GM21619 (cell line): Measurements from ENCODE around the gene CA5B.
"Not testable (repeated sequence)": the region's sequence is repeated elsewhere in the genome, so short reads cannot be mapped to it uniquely, and the experiment has no call there.

ENCODE experiments used
- ATAC-seq: cut with Tn5 transposase; IDR thresholded peaks from one replicate; pipeline ENCODE4 v1.9.1; 2021; ENCODE audit not compliant: unreplicated experiment

CA5B gene, protein sequence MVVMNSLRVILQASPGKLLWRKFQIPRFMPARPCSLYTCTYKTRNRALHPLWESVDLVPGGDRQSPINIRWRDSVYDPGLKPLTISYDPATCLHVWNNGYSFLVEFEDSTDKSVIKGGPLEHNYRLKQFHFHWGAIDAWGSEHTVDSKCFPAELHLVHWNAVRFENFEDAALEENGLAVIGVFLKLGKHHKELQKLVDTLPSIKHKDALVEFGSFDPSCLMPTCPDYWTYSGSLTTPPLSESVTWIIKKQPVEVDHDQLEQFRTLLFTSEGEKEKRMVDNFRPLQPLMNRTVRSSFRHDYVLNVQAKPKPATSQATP

DNA sequence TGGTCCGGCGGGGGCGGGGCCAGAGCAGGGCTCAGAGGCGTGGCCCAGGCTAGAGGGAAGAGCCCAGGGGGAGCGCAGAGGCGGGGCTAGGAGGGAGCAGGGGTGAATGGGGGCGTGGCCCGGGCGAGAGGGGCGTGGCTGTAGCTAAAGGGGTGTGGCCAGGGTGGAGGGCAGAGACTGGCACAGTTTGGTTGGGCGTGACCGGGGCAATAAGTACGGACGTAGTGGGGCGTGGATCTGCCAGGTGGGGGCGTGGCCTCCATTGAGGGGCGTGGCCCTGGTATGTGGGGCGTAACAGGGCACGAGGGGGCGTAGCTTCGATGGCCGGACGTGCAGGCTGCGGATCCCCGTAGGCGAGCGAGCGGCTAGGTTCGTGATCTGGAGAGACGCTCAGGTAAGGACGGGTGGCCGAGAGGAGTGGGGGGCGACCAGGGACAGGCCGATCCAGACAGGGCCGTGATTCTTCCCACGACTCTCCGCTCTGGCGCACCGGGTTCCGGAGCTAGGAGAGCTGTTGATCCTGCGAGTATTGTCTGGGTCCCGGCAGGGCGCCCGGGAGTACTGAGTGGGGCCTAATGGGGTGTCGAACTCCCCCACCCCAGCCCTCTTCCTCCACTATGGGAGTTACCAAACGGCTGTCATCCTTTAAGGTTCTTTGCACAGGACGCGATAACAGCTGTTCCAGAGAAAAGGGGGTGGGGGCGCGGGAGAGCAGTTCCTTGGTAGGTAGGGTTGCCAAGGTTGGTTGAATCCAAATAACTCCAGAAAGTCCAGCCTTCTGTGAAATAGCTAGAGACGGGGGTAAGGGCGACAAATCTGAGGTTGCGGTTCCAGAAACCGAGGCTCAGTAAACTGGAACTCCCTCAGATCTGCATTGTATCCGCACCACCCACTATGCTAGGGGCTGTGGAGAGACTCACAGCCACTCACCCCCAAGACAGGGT is at the start of gene CA5B:
CA5B (plus strand) TSS at position 312 of the 944 bp plus-strand sequence. CDS start 11,754 bp downstream, outside the sequence.
- ATAC-seq = peak; percentile 90

GRCh38 chrX:15694941-15695451 is 43.1 kb upstream of the CA5B start:
- no peak for ATAC-seq

DNA sequence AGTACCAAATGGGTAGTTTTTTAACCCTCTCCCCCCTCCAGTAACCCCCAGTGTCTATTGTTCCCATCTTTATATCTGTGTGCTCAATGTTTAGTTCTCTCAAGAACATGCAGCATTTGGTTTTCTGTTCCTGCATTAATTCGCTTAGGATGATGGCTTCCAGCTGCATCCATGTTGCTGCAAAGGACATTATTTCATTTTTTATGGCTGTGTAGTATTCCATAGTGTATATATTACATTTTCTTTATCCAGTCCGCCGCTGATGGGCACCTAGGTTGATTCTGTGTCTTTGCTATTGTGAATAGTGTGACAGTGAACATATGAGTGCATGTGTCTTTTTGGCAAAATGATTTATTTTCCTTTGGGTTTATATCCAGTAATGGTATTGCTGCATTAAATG is 41.6 kb upstream of the CA5B start:
- ATAC-seq = no peak

DNA sequence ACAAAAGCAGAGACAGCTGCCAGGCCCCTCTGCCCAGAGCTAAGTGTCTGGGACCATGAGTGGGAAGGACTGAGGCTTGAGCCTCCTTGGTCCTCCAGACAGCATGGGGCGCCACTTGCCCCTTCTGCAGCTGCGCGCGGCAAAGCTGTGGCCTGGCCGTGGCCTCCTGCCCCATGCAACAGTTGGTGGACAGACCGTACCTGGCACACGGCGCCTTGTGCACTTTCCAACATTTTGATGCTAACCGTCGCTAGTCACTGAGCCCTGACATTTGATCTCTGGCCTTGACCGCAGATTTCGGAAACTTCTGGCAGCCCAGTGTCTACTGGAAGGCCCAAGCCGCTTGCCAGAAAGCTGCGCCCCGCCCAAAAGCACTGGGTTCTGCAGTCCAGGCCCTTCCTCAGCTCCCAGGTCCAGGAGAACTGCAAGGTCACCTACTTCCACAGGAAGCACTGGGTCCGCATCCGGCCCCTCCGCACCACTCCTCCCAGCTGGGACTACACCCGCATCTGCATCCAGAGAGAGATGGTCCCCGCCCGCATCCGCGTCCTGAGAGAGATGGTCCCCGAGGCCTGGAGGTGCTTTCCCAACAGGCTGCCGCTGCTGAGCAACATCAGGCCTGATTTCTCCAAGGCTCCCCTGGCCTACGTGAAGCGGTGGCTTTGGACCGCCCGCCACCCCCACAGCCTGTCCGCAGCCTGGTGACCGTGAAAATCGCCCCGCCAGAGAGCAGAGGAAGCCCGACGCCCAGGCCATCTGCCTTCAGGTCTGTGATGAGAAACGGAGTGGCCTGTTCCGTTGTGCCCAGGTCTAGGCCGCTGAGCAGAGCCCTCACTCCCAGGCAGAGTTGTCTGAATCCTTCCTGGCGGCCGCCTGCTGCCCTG is 35.3 kb upstream of the CA5B start:
- no peak for ATAC-seq

DNA sequence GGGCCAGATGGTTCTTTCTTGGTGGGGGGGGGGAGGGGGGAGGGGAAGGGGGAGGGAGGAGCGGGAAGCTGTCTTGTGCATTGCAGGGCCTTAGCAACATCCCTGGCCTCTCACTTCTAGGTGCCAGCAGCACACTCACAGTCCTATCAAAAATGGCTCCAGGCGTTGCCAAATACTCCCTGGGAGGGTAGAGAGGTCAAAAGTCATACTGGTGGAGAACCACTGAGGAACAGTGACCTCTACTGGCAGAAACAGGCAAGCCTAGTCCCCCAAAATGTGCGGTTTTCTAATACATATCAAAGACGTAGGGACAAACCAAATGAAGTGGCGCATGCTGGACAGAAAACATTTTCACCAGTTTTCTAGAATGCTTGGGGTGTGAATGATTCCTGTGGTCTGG is 34.3 kb upstream of the CA5B start:
- ATAC-seq = not testable (repeated sequence)

GRCh38 chrX:15704273-15704672 is 33.8 kb upstream of the CA5B start:
- ATAC-seq = not testable (repeated sequence)

- no peak for ATAC-seq
Observed at GRCh38 chrX:15714529-15714928, 23.5 kb upstream of the CA5B start.

GRCh38 chrX:15718283-15718970 is 19.6 kb upstream of the CA5B start:
- no peak for ATAC-seq

GRCh38 chrX:15719324-15719968 is 18.6 kb upstream of the CA5B start:
- ATAC-seq = no peak

- ATAC-seq = no peak
Observed at GRCh38 chrX:15721911-15722310, 16.2 kb upstream of the CA5B start.

DNA sequence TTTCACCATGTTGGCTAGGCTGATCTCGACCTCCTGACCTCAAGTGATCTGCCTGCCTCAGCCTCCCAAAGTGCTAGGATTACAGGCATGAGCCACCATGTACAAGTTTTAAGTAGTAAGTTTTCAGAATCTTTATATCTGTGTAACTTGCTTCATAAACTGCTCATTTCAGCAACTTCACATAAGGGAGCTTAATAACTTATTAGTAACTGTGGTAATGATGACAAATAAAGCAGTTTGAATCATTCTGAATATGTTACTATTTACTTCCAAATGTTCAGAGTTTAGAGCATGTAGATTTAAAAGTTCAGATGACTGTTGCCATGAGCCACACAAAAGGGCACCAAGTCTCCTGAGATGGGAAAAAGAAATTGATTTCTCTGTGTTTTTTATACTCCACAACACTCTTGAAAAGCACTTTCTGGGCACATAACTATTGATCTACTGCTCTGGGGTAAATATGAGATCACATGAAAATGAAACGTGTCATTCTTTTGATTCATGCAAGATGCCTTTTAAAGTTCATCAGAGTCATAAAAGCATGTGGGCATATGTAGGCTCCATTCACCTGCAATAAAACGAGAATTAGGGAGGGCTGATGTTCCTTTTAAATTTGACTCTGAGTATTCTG is 14.1 kb upstream of the CA5B start:
- ATAC-seq = no peak

GRCh38 chrX:15724911-15725310 is 13.2 kb upstream of the CA5B start:
- ATAC-seq = no peak

DNA sequence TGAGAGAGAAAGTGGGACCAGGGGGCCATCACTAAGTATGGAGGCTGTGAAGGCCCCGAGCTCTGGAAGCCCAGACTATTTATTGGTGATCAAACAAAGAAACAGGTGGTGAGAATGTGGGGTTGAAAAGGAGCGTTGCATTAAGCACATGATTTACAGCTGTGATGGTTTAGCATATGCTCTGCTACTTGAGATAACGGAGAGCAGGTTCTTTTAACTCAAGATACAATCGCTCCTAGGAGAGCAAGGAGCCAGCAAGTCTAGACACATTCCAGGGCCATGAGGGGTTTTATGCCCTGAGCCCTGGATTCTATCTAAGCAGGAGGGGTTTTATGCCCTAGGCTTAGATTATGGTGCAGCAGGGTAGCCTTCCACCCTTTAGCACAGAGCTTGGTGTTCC is 6.7 kb upstream of the CA5B start:
- ATAC-seq = not testable (repeated sequence)

- no peak for ATAC-seq
Observed at GRCh38 chrX:15737190-15737958, 696 bp upstream of the CA5B start.

GRCh38 chrX:15739886-15740285 is 1.8 kb downstream of the CA5B start:
- no peak for ATAC-seq

GRCh38 chrX:15744181-15744867 is 6.3 kb downstream of the CA5B start:
- ATAC-seq = no peak

DNA sequence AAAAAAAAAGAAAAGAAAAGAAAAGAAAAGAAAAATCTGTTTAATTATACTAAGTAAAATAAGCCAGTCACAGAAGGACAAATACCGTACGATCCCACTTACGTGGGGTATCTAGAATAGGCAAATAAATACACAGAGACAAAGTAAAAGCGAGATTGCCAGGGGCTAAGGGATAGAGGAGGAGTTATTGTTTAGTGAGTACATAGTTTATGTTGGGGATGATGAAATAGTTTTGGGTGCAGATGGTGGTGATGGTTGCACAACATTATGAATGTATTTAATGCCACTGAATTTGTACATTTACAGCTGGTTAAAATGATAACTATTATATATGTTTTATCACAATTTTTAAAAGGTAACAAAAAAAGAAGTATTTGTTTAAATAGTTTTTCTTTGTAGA is 7.1 kb downstream of the CA5B start:
- no peak for ATAC-seq

- not testable (repeated sequence) for ATAC-seq
Observed at GRCh38 chrX:15746651-15747050, 8.6 kb downstream of the CA5B start.
